Esophagus squamous epithelium (tissue), 5 donors: Measurements from ENCODE around the gene VAT1L. TPM values are rescaled to one million over a fixed set of nuclear protein-coding genes. Genes with fewer than 3 reads are reported as not detected.
A peak's percentile ranks its signal among the peaks of the same experiment; 100 is the strongest.

Experiments used
- DNase-seq: peaks from one replicate; lab custom pipeline; 2025; lab: John Stamatoyannopoulos, UW
- H3K27ac ChIP-seq, 4 donors: fragments of 200-600 bp; sonication (generic); one replicate each; pipeline ENCODE4 v1.5.1; 2016 to 2019; ENCODE audit warnings: mild to moderate bottlenecking in 1 of 4
- H3K27me3 ChIP-seq, 4 donors: fragments of 200-600 bp; sonication (generic); 1 replicate in 3 of 4; 2 replicates in 1 of 4; pipeline versions ENCODE4 v1.5.1 to v1.6.0; 2017 to 2021; ENCODE audit warnings: antibody characterized with exemption in 1 of 4
- H3K36me3 ChIP-seq, 3 donors: fragments of 200-600 bp; sonication (generic); one replicate each; pipeline ENCODE4 v1.5.1; 2016 to 2019
- H3K4me1 ChIP-seq, 3 donors: fragments of 200-600 bp; sonication (generic); one replicate each; pipeline ENCODE4 v1.5.1; 2017 to 2019
- H3K4me3 ChIP-seq, 4 donors: fragments of 200-600 bp; sonication (generic); 1 replicate in 3 of 4; 2 replicates in 1 of 4; pipeline ENCODE4 v1.5.1; 2016 to 2019; ENCODE audit warnings: mild to moderate bottlenecking in 2 of 4, moderate library complexity in 1 of 4
- H3K9me3 ChIP-seq, 3 donors: fragments of 200-600 bp; sonication (generic); one replicate each; pipeline ENCODE4 v1.5.1; 2016 to 2019
- CTCF ChIP-seq, 6 experiments: fragments of 450-650 bp in 4 of 6; fragments of 200-600 bp in 2 of 6; sonication (generic) in 2 of 6; IDR thresholded peaks; one replicate each; pipeline ENCODE4 v1.5.1; 2016 to 2019; ENCODE audit warnings: antibody characterized with exemption in 6 of 6, mild to moderate bottlenecking in 4 of 6, moderate library complexity in 4 of 6
- POLR2A ChIP-seq, 4 donors: fragments of 450-650 bp; IDR thresholded peaks; one replicate each; pipeline ENCODE4 v1.6.1; 2017; ENCODE audit warnings: antibody characterized with exemption in 4 of 4, mild to moderate bottlenecking in 4 of 4, moderate library complexity in 3 of 4
- WGBS, 2 donors: methylation state at CpG; one replicate each; pipeline ENCODE4 v1.1.5; 2018; 5-methylcytosine and 5-hydroxymethylcytosine counted together
- intact Hi-C: fragments of 100-400 bp; cut with DNase I; formaldehyde crosslinking; loops from one replicate; pipeline ENCODE4 v1.15.0; 2022
- total RNA-seq, 4 donors: library from RNA; depleted of rRNA; stranded (reverse); fragments of >200 nt; gene quantifications; one replicate each; pipeline ENCODE4 v1.1.0, GENCODE V29; 2016
- donor health status: DM: yes; HTN: yes; CAD: no.

VAT1L gene
- total RNA-seq, 4 donors from 2014 or later = 0.56 TPM; not detected in 3

- no peak for DNase-seq
- Histone ChIP-seq H3K4me3 (no peak overlapping the region), H3K27ac (no peak overlapping the region), H3K9me3 (no peaks in the 10 kb centered on the region), H3K27me3 (peaks cover 0 to 19% (median 0%) of the 10 kb centered on the region in 4 donors), H3K4me1 (no peaks in the 10 kb centered on the region), H3K36me3 (no peaks in the 10 kb centered on the region)
- WGBS, 2 donors = 58 to 69% methylated on average over 2 of the region's 2 CpGs
- intact Hi-C loops = no loop called here
- TF ChIP-seq POLR2A (IDR thresholded peaks at IDR 0.05) (no peak), CTCF (IDR thresholded peaks at IDR 0.05) (no peak)
These were observed 161.1 kb downstream of the VAT1L start for GRCh38 chr16:77949445-77949844.

GRCh38 chr16:77951788-77952187 is 163.4 kb downstream of the VAT1L start:
- intact Hi-C loops = no loop called here
- no peak overlapping the region for H3K4me3 ChIP-seq
- WGBS, 2 donors = 13 to 14% methylated on average over 2 of the region's 2 CpGs
- H3K4me1 ChIP-seq = no peaks in the 10 kb centered on the region
- TF ChIP-seq CTCF (IDR thresholded peaks at IDR 0.05) = peak in 1 of 6 experiments; percentile 20
- TF ChIP-seq POLR2A (IDR thresholded peaks at IDR 0.05) = no peak
- no peak for DNase-seq
- H3K27ac ChIP-seq = no peak overlapping the region
- H3K36me3 ChIP-seq = no peaks in the 10 kb centered on the region
- peaks cover 0 to 19% (median 0%) of the 10 kb centered on the region in 4 donors for H3K27me3 ChIP-seq
- no peaks in the 10 kb centered on the region for H3K9me3 ChIP-seq

- 73 to 83% methylated on average over 8 of the region's 8 CpGs for WGBS, 2 donors
- no peak for DNase-seq
- H3K9me3 ChIP-seq = no peaks in the 10 kb centered on the region
- intact Hi-C loops = no loop called here
- H3K27me3 ChIP-seq = no peaks in the 10 kb centered on the region
- no peaks in the 10 kb centered on the region for H3K4me1 ChIP-seq
- H3K4me3 ChIP-seq = no peak overlapping the region
- TF ChIP-seq CTCF (IDR thresholded peaks at IDR 0.05) (no peak), POLR2A (IDR thresholded peaks at IDR 0.05) (no peak)
- no peaks in the 10 kb centered on the region for H3K36me3 ChIP-seq
- H3K27ac ChIP-seq = no peak overlapping the region
These were observed 166.8 kb downstream of the VAT1L start for GRCh38 chr16:77955127-77955526.

GRCh38 chr16:77956231-77956630 is 167.9 kb downstream of the VAT1L start:
- Histone ChIP-seq H3K9me3 (no peaks in the 10 kb centered on the region), H3K27me3 (no peaks in the 10 kb centered on the region), H3K36me3 (no peaks in the 10 kb centered on the region), H3K4me3 (no peak overlapping the region), H3K27ac (no peak overlapping the region), H3K4me1 (no peaks in the 10 kb centered on the region)
- no peak for DNase-seq
- TF ChIP-seq POLR2A (IDR thresholded peaks at IDR 0.05) (no peak), CTCF (IDR thresholded peaks at IDR 0.05) (no peak)
- intact Hi-C loops = no loop called here
- 69 to 79% methylated on average over 4 of the region's 4 CpGs for WGBS, 2 donors

GRCh38 chr16:77960766-77961165 is 172.4 kb downstream of the VAT1L start:
- Histone ChIP-seq H3K4me1 (no peaks in the 10 kb centered on the region), H3K4me3 (no peak overlapping the region), H3K9me3 (no peaks in the 10 kb centered on the region), H3K27me3 (peaks cover 0 to 15% (median 0%) of the 10 kb centered on the region in 4 donors), H3K27ac (no peak overlapping the region), H3K36me3 (no peaks in the 10 kb centered on the region)
- no peak for DNase-seq
- WGBS, 2 donors = 54 to 76% methylated on average over 3 to 5 of the region's 5 CpGs
- intact Hi-C loops = no loop called here
- TF ChIP-seq POLR2A (IDR thresholded peaks at IDR 0.05) = no peak
- TF ChIP-seq CTCF (IDR thresholded peaks at IDR 0.05) = no peak
